Loucy (cell line): Measurements from ENCODE around the gene MARK3.

Source experiments
- H2AFZ ChIP-seq: fragments of 200-600 bp; sonication (generic); 2 replicates; pipeline ENCODE4 v1.6.0; 2016; ENCODE audit warnings: antibody characterized with exemption, mild to moderate bottlenecking, low read length, moderate library complexity
- H3F3A ChIP-seq: fragments of 200-600 bp; 2 replicates; pipeline ENCODE4 v1.6.0; 2016; ENCODE audit warnings: antibody characterized with exemption, low read depth, mild to moderate bottlenecking
- H3K27me3 ChIP-seq: fragments of 200-600 bp; sonication (generic); 2 replicates; pipeline ENCODE4 v1.6.1; 2014; ENCODE audit warnings: low read length, mild to moderate bottlenecking; ENCODE audit not compliant: insufficient read depth, poor library complexity, severe bottlenecking
- H3K36me3 ChIP-seq: fragments of 200-600 bp; sonication (generic); 2 replicates; pipeline ENCODE4 v1.6.1; 2016; ENCODE audit warnings: low read length; ENCODE audit not compliant: insufficient read depth
- H3K4me1 ChIP-seq: fragments of 200-600 bp; sonication (generic); 2 replicates; pipeline ENCODE4 v1.5.1; 2014; ENCODE audit warnings: low read length, mild to moderate bottlenecking; ENCODE audit not compliant: insufficient read depth, poor library complexity, severe bottlenecking
- H3K4me2 ChIP-seq: fragments of 200-600 bp; sonication (generic); 2 replicates; pipeline ENCODE4 v1.6.0; 2014; ENCODE audit warnings: antibody characterized with exemption, low read length, low read depth, mild to moderate bottlenecking; ENCODE audit not compliant: poor library complexity, severe bottlenecking
- H3K4me3 ChIP-seq: fragments of 200-600 bp; sonication (generic); 2 replicates; pipeline ENCODE4 v1.5.1; 2014; ENCODE audit warnings: low read length, mild to moderate bottlenecking, mixed read lengths; ENCODE audit not compliant: poor library complexity, severe bottlenecking
- H3K79me2 ChIP-seq: fragments of 200-600 bp; sonication (generic); 2 replicates; pipeline ENCODE4 v1.6.1; 2014; ENCODE audit warnings: low read length; ENCODE audit not compliant: insufficient read depth
- H3K9ac ChIP-seq: fragments of 200-600 bp; sonication (generic); 2 replicates; pipeline ENCODE4 v1.6.0; 2014; ENCODE audit warnings: mild to moderate bottlenecking, low read depth, low read length, moderate library complexity; ENCODE audit not compliant: poor library complexity, severe bottlenecking
- H3K9me2 ChIP-seq: fragments of 200-600 bp; sonication (generic); replicated peaks from 2 replicates; pipeline ENCODE4 v1.6.1; 2016; ENCODE audit warnings: low read depth, low read length, mixed read lengths
- H3K9me3 ChIP-seq: fragments of 200-600 bp; sonication (generic); 2 replicates; pipeline ENCODE4 v1.6.1; 2014; ENCODE audit warnings: mild to moderate bottlenecking, antibody characterized with exemption, low read length, low read depth; ENCODE audit not compliant: insufficient read depth
- H4K20me1 ChIP-seq: fragments of 200-600 bp; sonication (generic); 2 replicates; pipeline ENCODE4 v1.6.0; 2014; ENCODE audit warnings: antibody characterized with exemption, low read length, mild to moderate bottlenecking; ENCODE audit not compliant: insufficient read depth, poor library complexity, severe bottlenecking
- EZH2phosphoT487 ChIP-seq: fragments of 200-600 bp; IDR thresholded peaks from 2 replicates; pipeline ENCODE4 v1.6.1; 2018; ENCODE audit warnings: antibody characterized with exemption, mild to moderate bottlenecking, moderate library complexity, borderline replicate concordance
- TF ChIP-seq, protein P1 (sequence below): fragments of 200-600 bp; sonication (generic); conservative IDR thresholded peaks from 2 replicates; pipeline ENCODE4 v1.5.1; 2014; ENCODE audit warnings: mild to moderate bottlenecking, antibody characterized with exemption, low read length

The MARK3 gene

DNA sequence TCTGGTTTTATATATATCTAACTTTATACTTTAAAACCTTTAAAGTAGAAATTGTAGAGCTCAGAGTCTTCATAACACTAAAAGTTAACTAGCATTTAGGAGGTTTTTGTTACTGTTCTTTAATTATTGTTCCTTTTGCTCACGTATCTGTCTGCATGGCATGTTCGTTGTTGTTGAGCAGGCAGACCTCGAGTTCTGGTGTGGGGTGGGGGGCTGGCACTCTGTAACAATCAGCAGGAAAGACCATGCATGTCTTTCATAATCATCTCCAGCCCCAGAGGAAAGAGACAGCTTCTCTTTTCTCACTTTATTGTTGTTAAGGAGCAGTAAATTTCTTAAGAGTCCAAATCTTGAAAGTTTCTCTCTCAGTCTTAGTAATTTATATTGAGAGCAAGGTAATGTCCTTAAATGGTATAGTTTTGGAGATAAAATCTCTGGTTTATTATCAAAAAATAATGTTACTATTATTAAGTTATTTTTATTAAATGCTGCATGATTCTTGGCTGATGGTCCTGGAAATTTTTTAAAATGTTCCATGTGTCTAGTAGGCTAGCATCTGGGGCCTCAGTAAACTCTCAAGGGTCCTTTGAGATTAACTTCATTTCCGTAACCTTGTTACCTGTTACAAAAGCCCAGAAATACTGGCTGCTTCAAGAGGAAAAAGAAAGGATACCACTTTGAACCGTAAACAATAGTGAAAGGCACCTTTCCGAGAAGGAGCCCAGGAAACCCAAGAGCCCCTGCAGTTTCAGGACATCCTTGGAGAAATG lies 107.1 kb downstream of the MARK3 start:
- H3K9me3 ChIP-seq, result no peaks in the 10 kb centered on the region
- H3K4me3 ChIP-seq, result no peak overlapping the region
- no peaks in the 10 kb centered on the region for H3K79me2 ChIP-seq
- peaks cover 64% of the 10 kb centered on the region for H3K36me3 ChIP-seq
- H3K9me2 ChIP-seq, result no peaks in the 10 kb centered on the region
- H4K20me1 ChIP-seq, result no peaks in the 10 kb centered on the region
- H3K4me1 ChIP-seq, result no peaks in the 10 kb centered on the region
- H2AFZ ChIP-seq, result no peak overlapping the region
- no peak overlapping the region for H3K9ac ChIP-seq
- TF ChIP-seq, protein P1, sequence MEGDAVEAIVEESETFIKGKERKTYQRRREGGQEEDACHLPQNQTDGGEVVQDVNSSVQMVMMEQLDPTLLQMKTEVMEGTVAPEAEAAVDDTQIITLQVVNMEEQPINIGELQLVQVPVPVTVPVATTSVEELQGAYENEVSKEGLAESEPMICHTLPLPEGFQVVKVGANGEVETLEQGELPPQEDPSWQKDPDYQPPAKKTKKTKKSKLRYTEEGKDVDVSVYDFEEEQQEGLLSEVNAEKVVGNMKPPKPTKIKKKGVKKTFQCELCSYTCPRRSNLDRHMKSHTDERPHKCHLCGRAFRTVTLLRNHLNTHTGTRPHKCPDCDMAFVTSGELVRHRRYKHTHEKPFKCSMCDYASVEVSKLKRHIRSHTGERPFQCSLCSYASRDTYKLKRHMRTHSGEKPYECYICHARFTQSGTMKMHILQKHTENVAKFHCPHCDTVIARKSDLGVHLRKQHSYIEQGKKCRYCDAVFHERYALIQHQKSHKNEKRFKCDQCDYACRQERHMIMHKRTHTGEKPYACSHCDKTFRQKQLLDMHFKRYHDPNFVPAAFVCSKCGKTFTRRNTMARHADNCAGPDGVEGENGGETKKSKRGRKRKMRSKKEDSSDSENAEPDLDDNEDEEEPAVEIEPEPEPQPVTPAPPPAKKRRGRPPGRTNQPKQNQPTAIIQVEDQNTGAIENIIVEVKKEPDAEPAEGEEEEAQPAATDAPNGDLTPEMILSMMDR, result no peak
- no peak for TF ChIP-seq EZH2phosphoT487
- H3K27me3 ChIP-seq, result no peaks in the 10 kb centered on the region
- no peak overlapping the region for H3K4me2 ChIP-seq
- H3F3A ChIP-seq, result no peaks in the 10 kb centered on the region

DNA sequence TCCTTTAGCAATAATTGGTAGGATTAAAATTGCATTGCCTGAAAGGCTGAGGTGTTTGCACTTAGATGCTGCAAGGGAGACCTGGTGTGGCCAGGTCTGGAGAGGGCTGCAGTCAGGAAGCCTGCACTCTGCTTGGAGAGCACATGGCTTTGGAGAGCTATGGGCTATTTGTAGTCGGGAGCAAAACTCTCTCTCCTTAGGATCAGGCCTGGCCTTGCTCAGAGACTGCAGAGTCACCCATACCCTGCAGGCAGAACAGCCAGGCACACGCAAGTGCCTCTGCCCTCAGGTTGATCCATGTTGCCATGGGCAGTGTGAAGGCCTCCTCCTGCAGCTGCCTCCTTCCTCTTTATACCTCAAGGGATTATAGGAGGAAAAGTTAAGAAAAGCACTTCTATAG lies 110.6 kb downstream of the MARK3 start:
- Histone ChIP-seq H3K36me3 (peaks cover 69% of the 10 kb centered on the region), H4K20me1 (no peaks in the 10 kb centered on the region), H3K4me2 (no peak overlapping the region), H3K9me3 (no peaks in the 10 kb centered on the region), H3F3A (no peaks in the 10 kb centered on the region), H3K9ac (no peak overlapping the region), H2AFZ (no peak overlapping the region), H3K4me1 (no peaks in the 10 kb centered on the region), H3K9me2 (no peaks in the 10 kb centered on the region), H3K27me3 (no peaks in the 10 kb centered on the region), H3K4me3 (no peak overlapping the region), H3K79me2 (no peaks in the 10 kb centered on the region)
- TF ChIP-seq, protein P1, result no peak
- TF ChIP-seq EZH2phosphoT487, result no peak

DNA sequence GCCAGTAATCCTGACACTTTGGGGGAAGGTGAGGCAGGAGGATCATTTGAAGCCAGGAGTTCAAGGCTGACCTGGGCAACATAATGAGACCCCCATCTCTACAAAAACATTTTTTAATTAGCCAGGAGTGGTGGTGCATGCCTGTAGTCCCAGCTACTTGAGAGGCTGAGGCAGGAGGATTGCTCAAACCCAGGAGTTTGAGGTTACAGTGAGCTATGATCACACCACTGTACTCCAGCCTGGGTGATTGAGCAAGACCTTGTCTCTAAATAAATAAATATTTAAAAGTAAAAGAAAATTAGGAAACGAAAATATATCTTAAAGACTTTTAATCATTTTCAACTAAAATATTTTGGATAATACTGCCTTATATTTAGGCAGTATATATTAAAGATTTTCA lies 111.6 kb downstream of the MARK3 start:
- Histone ChIP-seq H3K27me3 (no peaks in the 10 kb centered on the region), H3K36me3 (peaks cover 69% of the 10 kb centered on the region), H3K79me2 (no peaks in the 10 kb centered on the region), H3K9me3 (no peaks in the 10 kb centered on the region), H3K4me3 (no peak overlapping the region), H3K9ac (no peak overlapping the region), H2AFZ (no peak overlapping the region), H3K9me2 (no peaks in the 10 kb centered on the region), H3K4me1 (no peaks in the 10 kb centered on the region), H3K4me2 (no peak overlapping the region), H3F3A (no peaks in the 10 kb centered on the region), H4K20me1 (no peaks in the 10 kb centered on the region)
- TF ChIP-seq, protein P1, result no peak
- TF ChIP-seq EZH2phosphoT487, result no peak
